Fibroblast of lung (primary cell): ENCODE results near the gene ATP11A.

ENCODE experiments used
- CTCF ChIP-seq, 2 donors: IDR thresholded peaks in 1 of 2; conservative IDR thresholded peaks in 1 of 2; 1 replicate in 1 of 2; 2 replicates in 1 of 2; pipeline ENCODE4 v1.5.1; 2011 to 2012; ENCODE audit warnings: low read length in 2 of 2, control low read depth in 1 of 2, inconsistent platforms in 1 of 2, low read depth in 1 of 2, mild to moderate bottlenecking in 1 of 2
- EZH2 ChIP-seq: IDR thresholded peaks from 2 replicates; pipeline ENCODE4 v1.5.1; 2012; ENCODE audit warnings: low read length, control low read depth, mild to moderate bottlenecking; ENCODE audit errors: missing control alignments

GRCh38 chr13:112702986-112703379 lies 13.1 kb downstream of the ATP11A start:
- no peak for TF ChIP-seq CTCF (conservative IDR thresholded peaks at IDR 0.05 in 1 of 2, IDR thresholded peaks at IDR 0.05 in 1 of 2; ENCODE audit: low read depth in 1 of 2, low read length in 2 of 2)
- TF ChIP-seq EZH2, result no peak
